Tibial nerve (tissue), 4 donors: ENCODE data around the gene AKAP8L.

ENCODE experiments used
- EP300 ChIP-seq, 2 donors: sonication (generic); formaldehyde crosslinking; IDR thresholded peaks; one replicate each; pipeline ENCODE4 v1.6.1; 2017; ENCODE audit warnings: antibody characterized with exemption in 2 of 2, mild to moderate bottlenecking in 1 of 2
- TF ChIP-seq, protein P1 (sequence below), 5 experiments: fragments of 200-600 bp in 3 of 5; fragments of 450-650 bp in 2 of 5; sonication (generic) in 3 of 5; IDR thresholded peaks; one replicate each; pipeline ENCODE4 v1.5.1; 2016 to 2019; ENCODE audit warnings: antibody characterized with exemption in 5 of 5, mild to moderate bottlenecking in 3 of 5, moderate library complexity in 2 of 5

DNA sequence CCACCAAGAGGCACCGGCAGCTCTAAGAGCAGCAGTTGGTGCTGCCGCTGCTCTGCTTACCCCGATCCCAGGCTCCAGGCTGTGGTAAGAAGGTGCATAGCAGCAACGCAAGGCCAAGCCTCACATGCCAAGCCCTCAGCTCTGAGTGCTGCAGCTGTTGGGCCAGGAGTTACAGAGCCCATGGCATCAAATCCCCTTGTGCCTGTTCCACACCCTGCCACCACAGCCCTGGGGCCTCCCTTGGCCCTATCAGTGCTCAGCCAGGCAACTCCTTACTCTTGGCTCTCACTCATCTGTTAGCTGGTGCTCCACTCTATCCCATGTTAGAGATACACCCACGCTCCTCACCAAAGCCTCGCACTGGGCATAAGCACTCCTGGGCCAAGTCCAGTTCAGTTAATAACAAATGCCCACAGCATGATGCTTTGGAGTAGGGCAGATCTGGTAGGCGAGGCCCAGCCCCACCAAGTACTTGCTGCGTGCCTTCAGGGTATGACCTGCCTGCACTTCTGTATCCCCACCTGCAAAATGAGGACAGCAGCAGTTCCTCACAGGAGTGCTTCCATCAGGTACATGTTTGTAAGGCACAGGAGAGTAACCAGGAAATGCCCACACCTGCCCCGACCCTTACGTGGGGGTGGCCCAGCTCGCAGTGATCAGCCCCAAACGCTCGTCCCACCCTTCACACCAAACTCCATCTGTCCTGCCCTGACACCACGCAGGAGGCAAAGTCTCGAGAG, 16.2 kb downstream of the AKAP8L start:
- TF ChIP-seq, protein P1, sequence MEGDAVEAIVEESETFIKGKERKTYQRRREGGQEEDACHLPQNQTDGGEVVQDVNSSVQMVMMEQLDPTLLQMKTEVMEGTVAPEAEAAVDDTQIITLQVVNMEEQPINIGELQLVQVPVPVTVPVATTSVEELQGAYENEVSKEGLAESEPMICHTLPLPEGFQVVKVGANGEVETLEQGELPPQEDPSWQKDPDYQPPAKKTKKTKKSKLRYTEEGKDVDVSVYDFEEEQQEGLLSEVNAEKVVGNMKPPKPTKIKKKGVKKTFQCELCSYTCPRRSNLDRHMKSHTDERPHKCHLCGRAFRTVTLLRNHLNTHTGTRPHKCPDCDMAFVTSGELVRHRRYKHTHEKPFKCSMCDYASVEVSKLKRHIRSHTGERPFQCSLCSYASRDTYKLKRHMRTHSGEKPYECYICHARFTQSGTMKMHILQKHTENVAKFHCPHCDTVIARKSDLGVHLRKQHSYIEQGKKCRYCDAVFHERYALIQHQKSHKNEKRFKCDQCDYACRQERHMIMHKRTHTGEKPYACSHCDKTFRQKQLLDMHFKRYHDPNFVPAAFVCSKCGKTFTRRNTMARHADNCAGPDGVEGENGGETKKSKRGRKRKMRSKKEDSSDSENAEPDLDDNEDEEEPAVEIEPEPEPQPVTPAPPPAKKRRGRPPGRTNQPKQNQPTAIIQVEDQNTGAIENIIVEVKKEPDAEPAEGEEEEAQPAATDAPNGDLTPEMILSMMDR (IDR thresholded peaks at IDR 0.05): no peak
- TF ChIP-seq EP300 (IDR thresholded peaks at IDR 0.05): no peak
